ENCODE measurements around the gene ZIC5.

GRCh38 chr13:99997702-99998214 is 26.2 kb upstream of the ZIC5 start:
- no peak for TF ChIP-seq POLR2A (IDR thresholded peaks at IDR 0.05)
- no peak for TF ChIP-seq CTCF (IDR thresholded peaks at IDR 0.05)

Measured in uterus (tissue), 2 donors.